Ovary (tissue), 9 donors: ENCODE data around the gene PRIMA1. TPM values are rescaled to one million over a fixed set of nuclear protein-coding genes. Genes with fewer than 3 reads are reported as not detected.

ENCODE experiments used
- DNase-seq, 5 donors: peaks; one replicate each; pipeline ENCODE4 v3.0.0-alpha.2; 2019 to 2020
- H3K27ac ChIP-seq, 2 donors: fragments of 200-600 bp; one replicate each; pipeline versions ENCODE4 v1.5.1 to v1.8.0; 2019 to 2022
- H3K27me3 ChIP-seq: fragments of 200-600 bp; one replicate; pipeline ENCODE4 v1.8.0; 2022
- H3K36me3 ChIP-seq: fragments of 200-600 bp; sonication (generic); one replicate; pipeline ENCODE4 v1.5.1; 2019
- H3K4me1 ChIP-seq: one replicate; pipeline ENCODE4 v1.8.1; 2013; ENCODE audit warnings: mild to moderate bottlenecking, moderate library complexity; ENCODE audit not compliant: insufficient read depth
- H3K4me3 ChIP-seq: fragments of 200-600 bp; sonication (generic); one replicate; pipeline ENCODE4 v1.5.1; 2017
- H3K9me3 ChIP-seq, 2 donors: fragments of 200-600 bp in 1 of 2; sonication (generic) in 1 of 2; one replicate each; pipeline versions ENCODE4 v1.5.1 to v1.8.1; 2013 to 2019; ENCODE audit warnings: mild to moderate bottlenecking in 1 of 2, moderate library complexity in 1 of 2
- CTCF ChIP-seq, 3 donors: fragments of 450-650 bp in 2 of 3; fragments of 200-600 bp in 1 of 3; IDR thresholded peaks; one replicate each; pipeline versions ENCODE4 v1.5.1 to v1.8.0; 2016 to 2022; ENCODE audit warnings: antibody characterized with exemption in 3 of 3, mild to moderate bottlenecking in 1 of 3
- EP300 ChIP-seq: sonication (generic); formaldehyde crosslinking; IDR thresholded peaks from one replicate; pipeline ENCODE4 v1.6.1; 2017; ENCODE audit warnings: antibody characterized with exemption
- POLR2A ChIP-seq: fragments of 450-650 bp; IDR thresholded peaks from one replicate; pipeline ENCODE4 v1.6.1; 2017; ENCODE audit warnings: antibody characterized with exemption, mild to moderate bottlenecking, moderate library complexity
- WGBS, 3 donors: extraction: QIAGEN DNeasy Blood & Tissue Kit in 1 of 3; methylation state at CpG; one replicate each; pipeline versions ENCODE4 v1.1.5 to v1.1.7; 2013 to 2017; 5-methylcytosine and 5-hydroxymethylcytosine counted together
- intact Hi-C, 4 donors: fragments of 100-400 bp; cut with DNase I; formaldehyde crosslinking; loops; one replicate each; pipeline versions ENCODE4 v1.11.0 to v1.15.1; 2022 to 2023
- polyA plus RNA-seq, 2 donors: library from polyadenylated mRNA; stranded (reverse); fragments of 200-250 nt in 1 of 2; fragments of 350-450 nt in 1 of 2; fragmentation: Illumina TruSeq in 1 of 2; extraction: RNeasy Lipid Tissue Mini Kit (QIAGEN cat#74804) in 1 of 2; gene quantifications; one replicate each; pipeline ENCODE4 v1.2.3, GENCODE V29; 2013 to 2014
- total RNA-seq, 7 donors: library from RNA; depleted of rRNA in 2 of 7; stranded (reverse); fragments of >200 nt in 2 of 7; fragmentation: NEBNext Ultra II Directional in 3 of 7; extraction: Animal tissue kit (Norgen Biotek cat#: 25700) in 3 of 7; gene quantifications; one replicate each; pipeline versions ENCODE4 v1.1.0 to v1.2.4, GENCODE V29; 2016 to 2023
- donor health status: DM: no; HTN: no; CAD: no; lungs with moderate emphysema.
- donor health status: DM: no; HTN: no; CAD: no.
- donor health status: Bipolar disorder and iron deficiency.
- donor health status: DM: yes; HTN: yes; CAD: no.
- donor health status: DM: no; HTN: no; CAD: no.
- donor health status: DM: yes; HTN: yes; CAD: no.

PRIMA1 gene
- total and polyA plus RNA-seq, 9 donors = 2.3 to 11.5 (median 4.2) TPM

GRCh38 chr14:93804654-93805053 lies 16.4 kb upstream of the PRIMA1 start:
- intact Hi-C loops = no loop called here
- 51 to 60% (median 55%) methylated on average over 9 of the region's 9 CpGs for WGBS, 3 donors
- Histone ChIP-seq H3K27ac (no peak overlapping the region), H3K27me3 (no peaks in the 10 kb centered on the region), H3K4me1 (no peaks in the 10 kb centered on the region), H3K9me3 (no peaks in the 10 kb centered on the region), H3K36me3 (no peaks in the 10 kb centered on the region), H3K4me3 (no peak overlapping the region)
- DNase-seq = no peak
- no peak for TF ChIP-seq EP300
- no peak for TF ChIP-seq CTCF (IDR thresholded peaks at IDR 0.05)
- TF ChIP-seq POLR2A = no peak

GRCh38 chr14:93803408-93804318 lies 15.4 kb upstream of the PRIMA1 start:
- no peaks in the 10 kb centered on the region for H3K9me3 ChIP-seq
- H3K4me1 ChIP-seq = no peaks in the 10 kb centered on the region
- no peak for TF ChIP-seq POLR2A
- no peak for TF ChIP-seq CTCF (IDR thresholded peaks at IDR 0.05)
- no peak for TF ChIP-seq EP300
- no peak for DNase-seq
- no peaks in the 10 kb centered on the region for H3K36me3 ChIP-seq
- H3K4me3 ChIP-seq = no peak overlapping the region
- no peaks in the 10 kb centered on the region for H3K27me3 ChIP-seq
- 62 to 77% (median 74%) methylated on average over 15 of the region's 15 CpGs for WGBS, 3 donors
- intact Hi-C loops = no loop called here
- H3K27ac ChIP-seq = no peak overlapping the region

DNA sequence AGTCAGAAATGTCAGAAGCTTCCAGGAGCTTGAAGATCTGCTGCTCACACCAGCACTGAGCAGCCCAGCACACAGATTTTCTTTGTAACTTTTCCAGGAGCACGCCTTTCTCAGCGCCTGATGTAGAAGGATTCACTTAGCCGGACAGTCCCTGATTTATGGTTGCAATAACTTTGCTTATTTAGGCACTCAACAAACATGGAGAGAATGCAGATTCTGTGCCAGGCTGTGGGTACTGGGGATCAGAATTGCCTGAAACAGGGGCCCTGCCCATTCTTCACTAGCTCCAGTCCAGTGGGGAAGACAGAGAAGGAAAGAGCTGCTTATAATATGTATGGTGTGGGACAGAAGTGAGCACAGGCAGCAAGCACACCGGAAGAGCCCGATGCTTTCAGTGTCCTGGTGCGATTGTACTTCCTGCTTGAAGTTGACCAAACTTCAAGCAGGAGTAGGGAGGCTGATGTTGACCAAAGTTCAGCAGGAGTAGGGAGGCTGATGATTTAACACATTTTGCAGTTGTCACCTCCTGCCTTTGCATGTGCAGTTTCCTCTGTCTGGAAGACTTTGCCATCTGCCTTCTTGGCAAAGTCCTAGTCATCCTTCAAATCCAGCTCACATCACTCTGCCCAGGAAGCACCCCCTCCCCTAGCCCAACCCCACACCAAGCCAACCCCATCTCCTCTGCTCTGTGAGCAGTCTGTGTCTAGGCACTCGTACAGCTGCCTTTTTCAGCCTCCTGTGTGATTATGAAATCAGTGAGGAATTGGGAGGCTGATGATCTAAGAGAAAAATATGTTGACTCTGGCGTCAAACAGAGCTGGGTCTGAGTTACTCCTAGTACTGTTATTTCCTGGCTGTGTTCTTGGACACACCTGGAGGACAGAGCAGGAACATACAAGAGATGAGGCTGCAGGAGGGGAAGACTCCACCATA lies 12.0 kb upstream of the PRIMA1 start:
- no peak for TF ChIP-seq CTCF (IDR thresholded peaks at IDR 0.05)
- TF ChIP-seq POLR2A = no peak
- TF ChIP-seq EP300 = no peak
- DNase-seq = no peak
- intact Hi-C loops = loop anchor here in 1 of 4 donors (10.0 kb wide), 1 partner anchor 95 kb away; no protein-coding TSS in a partner anchor
- Histone ChIP-seq H3K36me3 (no peaks in the 10 kb centered on the region), H3K27me3 (no peaks in the 10 kb centered on the region), H3K4me1 (no peaks in the 10 kb centered on the region), H3K4me3 (no peak overlapping the region), H3K9me3 (no peaks in the 10 kb centered on the region), H3K27ac (no peak overlapping the region)
- 42 to 59% (median 55%) methylated on average over 8 of the region's 8 CpGs for WGBS, 3 donors

- Histone ChIP-seq H3K27me3 (no peaks in the 10 kb centered on the region), H3K27ac (no peak overlapping the region), H3K4me1 (no peaks in the 10 kb centered on the region), H3K4me3 (no peak overlapping the region), H3K9me3 (no peaks in the 10 kb centered on the region), H3K36me3 (no peaks in the 10 kb centered on the region)
- WGBS, 3 donors = 77 to 85% (median 79%) methylated on average over 4 of the region's 4 CpGs
- TF ChIP-seq EP300 (no peak), POLR2A (no peak), CTCF (IDR thresholded peaks at IDR 0.05) (no peak)
- DNase-seq = no peak
- intact Hi-C loops = loop anchor here in 1 of 4 donors (10.0 kb wide), 1 partner anchor 95 kb away; no protein-coding TSS in a partner anchor
These were observed 11.3 kb upstream of the PRIMA1 start for GRCh38 chr14:93799617-93799988.
